DMS153 treated with DMSO at 0.1 percent for 48 hours (cell line): ENCODE measurements around the gene GULP1.
A peak's percentile ranks its signal among the peaks of the same experiment; 100 is the strongest.
"Not testable (repeated sequence)": the region's sequence is repeated elsewhere in the genome, so short reads cannot be mapped to it uniquely, and the experiment has no call there.

Source experiments
- DNase-seq: peaks from one replicate; lab custom pipeline; 2025; ENCODE audit not compliant: unreplicated experiment; lab: John Stamatoyannopoulos, UW

Gene GULP1, protein sequence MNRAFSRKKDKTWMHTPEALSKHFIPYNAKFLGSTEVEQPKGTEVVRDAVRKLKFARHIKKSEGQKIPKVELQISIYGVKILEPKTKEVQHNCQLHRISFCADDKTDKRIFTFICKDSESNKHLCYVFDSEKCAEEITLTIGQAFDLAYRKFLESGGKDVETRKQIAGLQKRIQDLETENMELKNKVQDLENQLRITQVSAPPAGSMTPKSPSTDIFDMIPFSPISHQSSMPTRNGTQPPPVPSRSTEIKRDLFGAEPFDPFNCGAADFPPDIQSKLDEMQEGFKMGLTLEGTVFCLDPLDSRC

DNA sequence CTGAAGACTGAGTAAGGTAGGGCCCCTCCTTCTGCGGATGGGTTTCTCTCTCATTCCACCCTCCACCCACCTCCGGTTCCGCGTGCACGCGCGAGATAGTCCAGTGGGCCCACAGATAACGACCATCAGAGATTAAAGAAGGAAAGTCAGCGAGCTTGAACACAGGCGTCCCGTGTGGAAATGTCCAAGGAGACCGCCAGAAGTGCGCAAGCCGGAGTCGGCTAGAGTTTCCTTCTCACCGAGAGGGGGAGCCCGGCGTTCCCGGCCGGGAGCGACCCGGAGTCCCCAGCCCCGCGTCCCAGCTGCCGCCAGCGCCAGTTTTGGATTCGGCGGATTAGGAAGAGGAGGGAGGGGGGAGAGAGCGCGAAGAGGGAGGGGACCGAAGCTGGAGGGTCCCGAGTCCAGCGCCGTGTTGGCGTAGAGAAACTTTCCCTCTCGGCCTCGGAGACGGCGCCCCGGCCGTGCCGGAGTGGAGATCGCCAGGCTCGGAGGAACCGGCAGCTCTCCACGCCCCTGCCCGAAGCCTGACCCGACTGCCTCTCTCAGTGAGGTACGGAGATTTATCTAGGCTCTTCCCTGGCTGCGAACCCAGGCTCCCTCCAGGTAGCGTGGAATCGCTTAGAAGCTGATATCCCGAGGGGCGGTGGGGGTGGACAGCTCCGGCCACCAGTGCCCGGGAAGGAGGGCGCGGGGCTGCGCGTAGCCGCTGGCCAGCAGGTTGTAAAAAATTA, at the start of gene GULP1:
TSS of gene GULP1 (plus strand) at position 258 of the 731 bp plus-strand sequence. CDS start 185,829 bp downstream, outside the sequence.
- peak; percentile 21 for DNase-seq

DNA sequence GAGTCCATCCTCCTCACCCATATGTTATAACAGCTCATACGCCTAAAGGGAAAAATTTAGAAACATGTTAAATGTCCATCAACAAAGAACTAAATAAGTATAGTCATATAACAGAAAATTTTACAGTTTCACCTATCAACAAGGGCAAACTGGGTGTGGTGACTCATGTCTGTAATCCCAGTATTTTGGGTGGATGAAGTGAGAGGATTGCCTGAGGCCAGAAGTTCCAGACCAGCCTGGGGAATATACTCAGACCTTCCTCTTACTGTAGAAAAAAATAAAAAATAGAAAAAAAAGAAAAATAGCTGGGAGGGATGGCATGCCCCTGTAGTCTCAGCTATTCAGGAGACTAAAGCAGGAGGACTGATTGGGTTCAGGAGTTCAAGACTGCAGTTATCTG, 48.3 kb upstream of the GULP1 start:
- no peak for DNase-seq

DNA sequence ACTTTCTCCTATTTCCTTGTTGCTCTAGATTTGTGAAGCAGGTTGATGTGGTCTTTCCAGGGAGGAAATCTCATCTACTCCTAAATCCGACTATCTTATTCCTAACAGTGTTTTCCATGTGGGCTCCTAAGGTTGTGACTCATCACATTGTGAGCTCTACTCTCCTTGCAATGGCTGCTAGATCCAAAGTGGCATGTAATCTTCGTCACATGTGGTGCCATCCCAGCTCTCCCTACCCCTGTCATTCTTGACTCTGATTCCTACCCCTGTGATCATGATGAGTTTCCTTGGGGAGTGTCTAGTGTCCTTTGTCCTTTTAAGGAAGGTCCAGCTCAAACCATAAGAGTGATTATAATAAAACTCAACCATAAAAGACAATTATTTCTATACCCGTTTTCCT, 47.3 kb upstream of the GULP1 start:
- no peak for DNase-seq

DNA sequence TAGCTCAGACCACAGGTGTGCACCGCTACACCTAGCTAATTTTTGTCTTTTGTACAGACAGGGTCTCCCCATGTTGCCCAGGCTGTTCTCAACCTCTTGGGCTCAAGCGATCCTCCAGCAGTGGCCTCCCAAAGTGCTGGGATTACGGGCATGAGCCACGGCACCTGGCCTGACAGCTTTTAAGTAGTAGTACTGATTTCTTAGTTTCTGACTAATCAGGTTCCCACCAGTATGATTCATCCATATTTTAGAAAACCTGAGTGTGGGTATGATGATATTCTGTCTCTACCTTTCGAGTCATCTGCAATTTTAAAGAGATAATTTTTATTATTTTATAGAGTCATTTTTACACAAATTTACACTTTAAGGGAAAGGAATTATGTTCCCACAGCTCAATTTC, 46.4 kb upstream of the GULP1 start:
- no peak for DNase-seq

DNA sequence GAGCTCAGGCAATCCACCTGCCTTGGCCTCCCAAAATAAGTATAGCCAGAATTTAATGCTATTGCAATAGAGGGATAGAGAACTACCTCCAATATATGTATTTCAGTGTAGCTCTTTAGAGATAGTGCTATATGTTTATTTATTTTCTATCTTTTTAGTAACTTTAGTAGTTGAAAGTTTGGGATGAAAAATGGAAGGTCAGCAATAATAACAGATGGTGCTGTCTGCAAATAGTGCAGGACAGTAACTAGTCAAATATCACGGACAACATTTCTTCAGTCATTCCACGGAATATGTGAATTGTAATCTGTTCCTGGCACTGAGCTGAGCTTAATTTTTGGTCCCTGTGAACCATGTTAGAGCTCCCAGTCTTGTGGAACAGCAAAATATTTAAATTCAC, 43.2 kb upstream of the GULP1 start:
- no peak for DNase-seq

DNA sequence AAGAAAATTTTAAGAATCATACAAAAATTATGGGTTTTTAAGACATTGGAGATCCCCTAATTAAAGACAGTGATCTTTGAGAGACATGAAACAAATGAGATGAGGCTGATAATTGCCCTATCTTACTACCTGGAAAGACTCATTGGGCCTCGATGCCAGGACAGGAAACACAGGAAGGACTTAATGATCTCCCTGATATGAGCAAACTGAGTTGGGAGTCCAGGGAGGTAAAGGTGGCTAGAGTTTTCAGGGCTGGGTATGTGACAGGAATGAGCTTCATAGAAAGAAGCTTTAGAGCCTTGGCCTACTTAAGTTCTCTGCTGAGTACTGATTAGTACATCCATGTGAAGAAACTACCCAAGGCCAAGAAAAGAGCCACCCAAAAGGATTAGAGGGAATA, 40.6 kb upstream of the GULP1 start:
- no peak for DNase-seq

DNA sequence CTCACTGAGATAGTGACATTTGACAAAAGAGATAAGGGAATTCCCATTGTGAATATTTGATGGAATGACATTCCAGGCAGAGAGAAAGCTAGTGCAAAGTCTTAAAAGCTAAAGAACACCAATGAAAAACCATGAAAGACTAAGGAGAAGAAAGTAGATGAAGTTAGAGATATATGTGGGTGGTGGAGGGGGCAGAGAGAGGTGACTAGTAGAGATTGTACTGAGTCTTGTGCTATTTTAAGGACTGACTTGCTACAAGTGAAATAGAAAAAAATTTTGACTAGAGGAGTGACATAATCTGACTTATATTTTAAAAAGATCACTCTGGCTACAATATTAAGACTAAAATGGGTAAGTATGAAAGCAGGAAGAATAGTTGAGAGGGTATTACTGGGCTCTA, 35.3 kb upstream of the GULP1 start:
- no peak for DNase-seq

DNA sequence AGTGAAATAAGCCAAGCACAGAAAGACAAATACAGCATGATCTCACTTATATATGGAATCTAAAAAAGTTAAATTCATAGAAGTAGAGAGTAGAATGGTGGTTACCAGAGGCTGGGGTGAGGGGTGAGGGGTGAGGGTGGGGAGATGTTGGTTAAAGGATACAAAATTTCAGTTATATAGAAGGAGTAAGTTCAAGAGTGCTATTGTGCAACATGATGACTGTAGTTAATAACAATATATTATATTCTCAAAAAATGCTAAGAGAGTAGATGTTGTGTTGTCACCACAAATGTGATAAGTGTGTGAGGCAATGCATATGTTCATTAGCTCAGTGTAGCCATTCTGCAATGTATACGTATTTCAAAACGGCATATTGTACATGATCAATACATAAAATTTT, 26.4 kb upstream of the GULP1 start:
- DNase-seq: no peak

DNA sequence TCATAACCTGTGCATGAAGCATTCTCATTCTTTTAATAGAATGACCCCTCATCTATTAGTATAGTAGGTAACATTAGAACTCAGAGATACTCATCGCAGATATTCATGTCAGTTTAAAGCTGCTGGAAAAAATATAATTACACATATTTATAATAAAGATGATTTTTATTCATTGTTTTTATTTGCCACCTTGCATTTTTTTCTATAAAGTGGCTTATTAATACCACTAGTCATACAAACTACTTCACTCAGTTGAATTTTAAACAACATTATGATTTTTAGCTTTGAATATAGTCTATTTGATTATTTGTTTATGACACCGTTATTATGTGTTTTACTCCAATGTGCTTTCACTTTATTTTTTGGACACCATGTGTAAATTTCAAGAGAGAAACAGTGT, 23.9 kb upstream of the GULP1 start:
- DNase-seq: no peak

DNA sequence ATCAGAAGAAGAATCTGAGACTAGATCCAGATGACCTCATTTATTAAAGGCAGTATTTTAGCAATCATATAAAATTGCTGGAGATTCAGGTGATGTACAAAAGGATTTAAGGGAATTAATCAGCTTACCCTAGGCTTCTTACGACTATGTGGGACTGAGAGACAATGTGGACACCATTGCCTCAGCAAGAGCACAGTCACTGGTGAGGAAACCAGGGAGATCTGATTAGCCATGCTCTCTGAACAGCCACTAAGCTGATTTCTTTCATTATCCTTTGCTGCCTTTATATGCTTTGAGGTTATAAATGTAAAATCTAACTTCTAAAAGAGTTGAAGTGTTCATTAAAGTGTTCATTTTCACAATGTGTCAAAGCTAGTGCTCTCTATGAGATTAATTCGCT, 22.7 kb upstream of the GULP1 start:
- DNase-seq: no peak

DNA sequence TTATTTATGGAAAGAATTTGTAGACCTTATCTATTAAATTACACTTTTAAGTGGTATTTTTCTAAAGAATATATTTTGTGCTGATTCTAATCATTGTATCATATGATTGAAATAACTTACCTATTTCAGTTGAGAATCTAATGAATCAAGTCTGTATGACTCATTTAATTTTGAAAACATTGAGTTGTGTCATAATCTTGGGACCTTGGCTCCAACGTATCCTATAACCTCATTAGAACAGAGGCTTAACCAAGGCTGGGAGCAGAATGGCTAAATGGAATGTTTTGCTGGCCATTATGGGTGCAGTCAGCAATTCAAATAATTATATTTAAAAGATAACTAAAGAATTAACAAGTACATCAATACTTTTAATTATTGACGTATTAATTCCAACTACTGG, 19.6 kb upstream of the GULP1 start:
- no peak for DNase-seq

DNA sequence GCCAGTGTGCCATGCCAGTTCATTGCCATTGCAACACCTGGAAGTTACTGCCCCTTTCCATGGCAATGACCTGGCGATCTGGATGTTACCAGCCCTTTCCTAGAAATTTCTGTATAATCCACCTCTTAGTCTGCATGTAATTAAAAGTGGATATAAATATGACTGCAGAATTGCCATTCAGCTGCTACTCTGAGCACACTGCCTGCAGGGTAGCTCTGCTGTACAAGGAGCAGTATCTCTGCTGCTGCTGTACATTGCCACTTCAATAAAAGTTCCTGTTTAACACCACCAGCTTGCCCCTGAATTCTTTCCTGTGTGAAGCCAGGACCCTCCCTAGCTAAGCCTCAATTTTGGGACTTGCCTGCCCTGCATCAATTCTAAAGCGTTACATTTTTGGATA, 17.4 kb upstream of the GULP1 start:
- DNase-seq: no peak

DNA sequence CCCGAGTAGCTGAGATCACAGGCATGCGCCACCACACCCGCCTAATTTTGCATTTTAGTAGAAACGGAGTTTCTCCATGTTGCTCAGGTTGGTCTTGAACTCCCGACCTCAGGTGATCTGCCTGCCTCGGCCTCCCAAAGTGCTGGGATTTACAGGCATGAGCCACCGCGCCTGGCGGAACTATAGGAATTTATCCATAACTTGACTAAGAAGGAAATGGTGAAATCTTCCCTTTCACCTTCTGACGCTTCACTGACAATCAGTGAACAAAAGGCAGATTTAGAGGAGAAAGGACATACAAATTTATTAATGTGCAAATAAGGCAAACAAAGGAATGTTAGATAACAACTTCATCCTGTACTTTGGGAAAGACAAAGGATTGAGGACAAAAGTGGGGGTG, 15.4 kb upstream of the GULP1 start:
- no peak for DNase-seq

DNA sequence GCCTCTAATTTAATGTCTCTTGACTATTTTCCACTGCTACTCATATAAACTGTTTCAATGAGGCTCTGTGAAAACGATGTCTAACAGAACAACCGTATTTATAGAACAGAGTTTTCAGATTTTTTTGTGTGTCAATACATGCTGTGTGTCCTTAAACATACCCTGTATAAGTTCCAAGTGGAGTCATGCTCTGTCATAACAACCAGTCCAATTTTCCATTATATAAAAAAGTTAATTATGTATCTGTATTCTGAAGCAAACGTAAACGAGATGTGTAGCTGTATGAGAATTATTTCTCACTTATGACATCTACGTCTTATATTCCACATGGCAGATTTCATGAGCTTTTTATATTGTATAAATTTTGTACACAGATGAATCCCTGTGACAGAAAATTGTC, 13.9 kb upstream of the GULP1 start:
- DNase-seq: no peak

DNA sequence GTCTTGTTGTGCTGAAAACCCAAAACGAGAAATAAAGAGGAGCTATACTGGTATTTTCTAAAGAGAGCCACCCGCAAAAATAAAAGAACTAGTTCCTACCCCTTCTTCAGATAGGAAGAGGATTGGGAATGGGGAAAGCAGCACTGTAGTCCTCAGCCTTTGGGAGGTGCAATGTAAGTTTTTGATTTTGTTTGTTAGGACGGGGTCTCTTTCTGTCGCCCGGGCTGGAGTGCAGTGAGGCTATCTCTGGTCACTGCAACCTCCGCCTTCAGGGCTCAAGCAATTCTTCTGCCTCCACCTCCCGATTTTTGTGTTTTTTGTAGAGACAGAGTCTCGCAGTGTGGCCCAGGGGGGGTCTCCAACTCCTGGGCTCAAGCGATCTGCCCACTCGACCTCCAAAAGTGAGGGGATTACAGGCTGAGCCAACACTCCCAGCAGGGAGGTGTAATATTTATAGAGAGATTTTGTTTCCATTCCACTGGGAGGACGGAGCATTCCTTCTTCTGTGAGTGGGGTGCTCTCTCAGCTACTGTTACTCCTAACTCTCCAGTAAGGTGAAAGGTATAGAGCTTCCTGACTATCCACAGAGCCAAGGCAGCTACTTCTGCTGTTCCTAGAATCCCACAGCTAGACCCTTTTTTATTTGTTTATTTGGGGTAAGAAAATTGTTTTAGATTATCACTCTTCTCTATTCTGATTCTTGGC, 13.1 kb upstream of the GULP1 start:
- no peak for DNase-seq

DNA sequence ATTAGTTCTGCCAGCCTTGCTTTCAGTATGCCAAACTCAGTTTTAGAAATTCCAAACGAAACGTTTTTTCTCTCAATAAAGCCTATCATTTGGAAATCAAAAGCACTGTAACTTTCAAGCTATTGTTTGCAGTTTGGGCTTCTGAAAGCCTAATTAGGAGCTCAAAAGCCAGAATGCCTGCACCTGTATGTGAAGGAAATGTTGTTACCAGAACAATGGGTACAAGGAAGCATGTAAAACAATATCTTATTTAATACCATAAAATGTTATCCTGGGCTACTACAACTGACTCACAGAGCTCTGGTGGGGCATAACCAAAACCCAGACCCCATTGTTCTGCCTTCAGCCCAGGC, 12.6 kb upstream of the GULP1 start:
- DNase-seq: no peak

DNA sequence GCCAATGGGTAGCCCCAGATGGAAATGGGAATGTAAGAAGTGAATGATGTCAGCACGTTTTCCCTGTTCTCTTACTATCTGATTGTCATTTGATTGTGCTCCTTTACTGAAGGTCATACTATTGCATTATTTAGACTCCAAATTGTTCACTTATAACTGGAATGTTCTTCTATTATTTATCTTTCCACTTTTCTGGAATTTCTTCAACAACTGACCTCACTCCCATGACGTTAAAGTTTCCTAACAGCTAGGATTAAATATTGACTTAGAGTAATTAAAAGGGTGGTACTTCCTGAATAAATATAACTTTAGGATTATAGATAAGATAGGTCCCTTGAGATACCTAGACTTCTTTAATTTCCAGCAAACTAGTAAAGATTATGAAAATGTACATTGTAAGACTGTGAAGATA, 10.9 kb upstream of the GULP1 start:
- DNase-seq: no peak

DNA sequence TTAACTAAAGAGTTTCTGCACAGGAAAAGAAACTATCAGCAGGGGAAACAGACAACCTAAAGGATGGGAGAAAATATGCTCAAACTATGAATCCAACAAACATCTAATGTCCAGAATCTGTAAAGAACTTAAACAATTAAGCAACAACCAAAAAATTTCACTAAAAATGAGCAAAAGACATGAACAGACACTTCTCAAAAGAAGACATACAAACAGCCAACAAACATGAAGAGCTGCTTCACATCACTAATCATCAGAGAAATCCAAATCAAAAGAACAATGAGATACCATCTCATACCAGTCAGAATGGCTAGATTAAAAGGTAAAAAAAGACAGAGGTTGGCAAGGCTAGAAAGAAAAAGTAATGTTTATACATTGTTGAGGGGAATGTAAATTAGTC, 8.8 kb upstream of the GULP1 start:
- DNase-seq: no peak

DNA sequence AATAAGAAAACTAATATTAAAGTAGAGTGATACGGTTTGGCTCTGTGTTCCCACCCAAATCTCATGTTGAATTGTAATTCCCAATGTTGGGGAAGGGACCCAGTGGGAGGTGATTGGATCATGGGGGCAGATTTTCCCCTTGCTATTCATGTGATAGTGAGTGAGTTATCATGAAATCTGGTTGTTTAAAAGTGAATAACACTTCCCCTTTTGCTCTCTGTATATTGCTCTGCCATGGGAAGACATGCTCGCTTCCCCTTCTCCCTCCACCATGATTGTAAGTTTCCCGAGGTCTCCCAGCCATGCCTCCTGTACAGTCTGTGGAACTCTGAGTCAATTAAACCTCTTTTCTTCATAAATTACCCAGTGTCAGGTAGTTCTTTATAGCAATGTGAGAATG, 7.4 kb upstream of the GULP1 start:
- not testable (repeated sequence) for DNase-seq

DNA sequence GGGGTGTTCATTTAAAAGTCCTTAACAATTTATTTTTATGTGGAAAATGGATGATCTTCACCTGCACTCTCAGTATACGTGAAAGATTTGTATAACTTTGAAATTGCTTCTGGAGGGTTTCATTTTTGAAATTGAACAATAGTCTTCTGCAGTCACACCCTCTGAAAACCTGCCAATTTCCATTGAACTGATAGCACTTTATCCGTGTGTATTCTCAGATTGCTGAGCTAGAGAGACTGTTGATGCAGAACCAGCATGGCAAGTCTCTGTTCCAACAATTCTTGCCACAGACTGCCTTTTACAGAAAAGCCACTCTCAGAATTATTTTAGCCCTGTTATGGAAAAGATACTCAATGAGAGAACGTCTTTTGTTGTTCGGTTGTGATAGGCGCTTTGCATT, 6.6 kb upstream of the GULP1 start:
- DNase-seq: no peak

DNA sequence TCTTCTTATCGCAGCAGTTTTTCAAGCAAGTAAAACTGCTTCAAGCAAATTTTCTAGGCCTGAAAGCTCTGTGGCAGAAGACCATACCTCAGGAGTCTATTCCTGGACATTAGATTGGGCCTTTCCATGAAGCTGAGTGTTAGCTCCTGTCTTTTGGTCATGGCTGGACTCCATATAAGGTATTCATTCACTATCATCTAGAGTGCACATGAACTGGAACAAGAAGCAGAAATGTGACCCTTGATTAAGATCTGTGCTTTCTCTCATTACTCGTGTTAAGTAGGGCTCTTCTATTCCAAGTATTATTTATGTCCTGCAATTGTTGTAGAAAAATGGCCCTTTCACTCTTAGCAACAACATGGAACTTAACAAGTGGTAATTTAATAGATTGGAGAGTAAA, 5.9 kb upstream of the GULP1 start:
- no peak for DNase-seq

DNA sequence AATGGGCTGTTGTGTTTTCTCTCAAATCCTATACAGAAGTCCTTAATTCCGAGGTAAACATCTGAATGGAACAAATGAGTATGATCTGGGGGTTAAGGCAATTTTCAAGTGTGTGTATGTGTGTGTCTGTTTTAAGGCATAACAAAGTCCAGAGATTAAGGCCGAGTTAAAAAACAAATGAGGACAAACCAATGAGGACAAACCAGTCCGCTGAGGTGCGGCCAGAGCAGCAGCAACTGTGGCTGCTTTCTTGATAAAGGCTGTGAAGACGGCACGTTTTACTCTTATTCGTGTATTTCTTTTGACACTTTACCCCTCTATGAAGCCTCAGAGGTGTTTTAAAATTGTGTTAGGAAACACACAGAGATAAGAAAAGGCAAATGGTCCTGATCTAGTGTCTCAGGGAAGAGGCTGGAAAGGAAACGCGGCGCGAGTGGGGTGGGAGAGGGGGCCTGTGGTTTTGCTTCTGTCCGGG, 495 bp upstream of the GULP1 start:
- no peak for DNase-seq
